HG03342 (cell line): ENCODE data around the gene LCTL.

ENCODE experiments used
- ATAC-seq: cut with Tn5 transposase; IDR thresholded peaks from one replicate; pipeline ENCODE4 v1.9.1; 2021; ENCODE audit warnings: mild to moderate bottlenecking, moderate library complexity; ENCODE audit not compliant: unreplicated experiment

Gene LCTL, protein sequence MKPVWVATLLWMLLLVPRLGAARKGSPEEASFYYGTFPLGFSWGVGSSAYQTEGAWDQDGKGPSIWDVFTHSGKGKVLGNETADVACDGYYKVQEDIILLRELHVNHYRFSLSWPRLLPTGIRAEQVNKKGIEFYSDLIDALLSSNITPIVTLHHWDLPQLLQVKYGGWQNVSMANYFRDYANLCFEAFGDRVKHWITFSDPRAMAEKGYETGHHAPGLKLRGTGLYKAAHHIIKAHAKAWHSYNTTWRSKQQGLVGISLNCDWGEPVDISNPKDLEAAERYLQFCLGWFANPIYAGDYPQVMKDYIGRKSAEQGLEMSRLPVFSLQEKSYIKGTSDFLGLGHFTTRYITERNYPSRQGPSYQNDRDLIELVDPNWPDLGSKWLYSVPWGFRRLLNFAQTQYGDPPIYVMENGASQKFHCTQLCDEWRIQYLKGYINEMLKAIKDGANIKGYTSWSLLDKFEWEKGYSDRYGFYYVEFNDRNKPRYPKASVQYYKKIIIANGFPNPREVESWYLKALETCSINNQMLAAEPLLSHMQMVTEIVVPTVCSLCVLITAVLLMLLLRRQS

DNA sequence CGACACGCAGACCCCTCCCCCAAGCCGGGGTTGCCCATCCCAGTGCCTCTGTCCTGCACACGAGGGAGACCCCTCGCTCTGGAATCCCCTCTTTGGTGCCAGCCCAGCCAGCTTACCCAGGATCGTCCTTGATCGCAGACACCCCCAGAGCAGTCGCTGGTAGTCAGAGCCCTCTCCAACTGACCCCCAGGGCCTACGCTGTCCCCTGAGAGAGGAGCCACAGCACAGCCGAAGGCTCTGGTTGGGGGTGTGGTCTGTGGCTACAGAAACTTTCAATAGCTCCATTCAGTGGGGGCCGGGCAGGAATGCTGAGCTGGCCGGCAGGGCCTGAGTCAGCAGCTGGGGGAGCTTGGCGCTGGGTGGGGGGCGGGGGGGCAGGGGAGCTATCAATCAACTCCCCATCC lies at the start of gene LCTL:
Gene LCTL, minus strand, starts transcription at position 258 of the 404 bp plus-strand sequence. CDS start 633 bp downstream, outside the sequence.
- no peak for ATAC-seq

GRCh38 chr15:66614951-66615760 lies 49.4 kb upstream of the LCTL start:
- ATAC-seq, result no peak

DNA sequence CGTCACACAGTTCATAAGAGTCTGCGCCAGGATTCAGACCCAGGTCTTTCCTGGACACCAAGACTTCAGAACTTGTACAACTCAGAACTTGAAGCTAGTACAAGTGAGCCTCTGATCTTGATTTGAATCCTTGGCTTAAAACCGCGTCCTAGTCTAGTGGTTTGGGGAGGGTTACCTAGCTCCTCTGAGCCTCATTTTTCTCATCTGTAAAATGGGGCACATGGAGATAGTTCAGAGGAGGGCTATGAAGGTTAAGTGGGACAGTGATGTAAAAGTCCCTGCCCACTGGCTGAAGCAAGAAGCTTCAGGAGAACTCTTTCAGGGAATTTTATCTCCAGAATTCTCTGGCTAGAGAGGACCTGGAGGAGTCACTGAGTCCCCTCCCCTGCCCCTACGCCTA lies 48.7 kb upstream of the LCTL start:
- ATAC-seq, result no peak

DNA sequence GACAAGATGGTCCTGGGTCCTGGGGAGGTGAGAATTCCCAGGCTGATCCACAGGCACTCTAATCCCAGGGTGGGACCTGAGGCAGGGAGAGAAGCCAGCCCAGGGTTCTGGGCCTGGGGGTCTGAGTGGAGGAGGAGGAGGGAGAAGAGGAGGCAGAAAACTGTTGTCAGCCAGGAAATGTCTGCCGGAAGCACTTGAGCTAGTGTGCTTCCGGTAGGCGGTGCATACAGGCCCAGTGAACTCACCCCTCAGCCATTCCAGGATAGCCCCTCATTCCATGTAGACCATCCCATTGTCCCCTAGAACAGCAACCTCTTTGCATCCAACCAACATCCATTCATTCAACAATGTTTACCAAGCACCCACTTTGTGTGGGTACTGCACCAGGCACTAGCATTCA lies 47.9 kb upstream of the LCTL start:
- no peak for ATAC-seq

DNA sequence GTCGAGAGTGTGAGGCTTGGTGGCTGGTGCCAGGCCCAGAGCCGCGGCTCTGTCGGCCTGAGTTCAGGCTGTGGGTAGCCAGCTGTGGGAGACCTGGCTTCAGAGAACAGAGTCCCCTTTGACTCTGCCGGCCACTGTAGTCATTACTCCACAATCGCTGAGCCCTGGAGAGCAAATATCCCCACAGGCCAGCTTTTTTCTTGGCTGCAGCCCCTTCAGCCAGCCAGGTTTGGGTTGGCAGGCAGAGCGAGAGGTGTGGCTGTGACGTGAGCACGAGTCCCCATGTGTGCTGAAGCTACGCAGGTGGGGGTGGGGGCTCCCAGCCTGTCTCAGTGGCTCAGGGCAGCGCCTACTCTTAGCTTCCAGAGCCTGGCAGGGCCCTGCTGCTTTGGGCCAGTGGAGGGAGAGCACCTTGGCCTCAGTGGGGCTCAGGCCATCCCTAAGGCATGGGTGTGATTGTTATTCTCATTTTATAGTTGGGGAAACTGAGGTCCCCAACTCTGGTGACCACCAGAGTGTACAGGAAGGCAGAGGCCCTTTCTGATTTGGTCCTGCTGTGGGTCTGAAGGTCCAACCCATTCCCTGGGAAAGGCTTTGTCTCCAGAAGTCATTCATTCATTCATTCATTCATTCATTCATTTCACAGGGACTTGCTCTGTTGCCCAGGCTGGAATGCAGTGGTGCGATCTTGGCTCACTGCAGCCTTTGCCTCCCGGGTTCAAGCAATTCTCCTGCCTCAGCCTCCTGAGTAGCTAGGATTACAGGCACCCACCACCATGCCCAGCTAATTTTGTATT lies 45.7 kb upstream of the LCTL start:
- no peak for ATAC-seq

DNA sequence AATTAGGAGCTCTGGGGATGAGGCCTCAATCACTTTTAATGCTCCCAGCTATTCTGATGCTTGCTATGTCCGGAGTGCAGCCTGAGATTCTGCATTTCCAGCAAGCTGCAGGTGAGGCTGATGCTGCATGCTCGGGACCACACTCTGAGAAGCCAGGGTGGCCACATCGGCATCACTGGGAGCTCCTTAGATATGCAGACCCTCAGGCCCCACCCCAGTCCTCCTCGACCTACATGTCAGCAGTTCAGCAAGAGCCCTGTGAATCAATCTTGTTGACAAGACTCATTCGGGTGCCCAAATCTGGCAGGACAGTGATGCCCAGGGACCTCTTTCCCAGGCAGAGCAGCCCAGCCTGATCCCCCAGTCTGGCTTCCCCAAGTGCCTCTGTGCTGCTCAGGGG lies 44.1 kb upstream of the LCTL start:
- ATAC-seq, result no peak

- ATAC-seq, result no peak
Measured at GRCh38 chr15:66608881-66609280, 43.1 kb upstream of the LCTL start.

- no peak for ATAC-seq
Measured at GRCh38 chr15:66608159-66608558, 42.4 kb upstream of the LCTL start.

GRCh38 chr15:66603301-66604179 lies 37.7 kb upstream of the LCTL start:
- no peak for ATAC-seq

- ATAC-seq, result no peak
Measured at GRCh38 chr15:66601521-66601920, 35.7 kb upstream of the LCTL start.

- no peak for ATAC-seq
Measured at GRCh38 chr15:66600240-66600627, 34.4 kb upstream of the LCTL start.

DNA sequence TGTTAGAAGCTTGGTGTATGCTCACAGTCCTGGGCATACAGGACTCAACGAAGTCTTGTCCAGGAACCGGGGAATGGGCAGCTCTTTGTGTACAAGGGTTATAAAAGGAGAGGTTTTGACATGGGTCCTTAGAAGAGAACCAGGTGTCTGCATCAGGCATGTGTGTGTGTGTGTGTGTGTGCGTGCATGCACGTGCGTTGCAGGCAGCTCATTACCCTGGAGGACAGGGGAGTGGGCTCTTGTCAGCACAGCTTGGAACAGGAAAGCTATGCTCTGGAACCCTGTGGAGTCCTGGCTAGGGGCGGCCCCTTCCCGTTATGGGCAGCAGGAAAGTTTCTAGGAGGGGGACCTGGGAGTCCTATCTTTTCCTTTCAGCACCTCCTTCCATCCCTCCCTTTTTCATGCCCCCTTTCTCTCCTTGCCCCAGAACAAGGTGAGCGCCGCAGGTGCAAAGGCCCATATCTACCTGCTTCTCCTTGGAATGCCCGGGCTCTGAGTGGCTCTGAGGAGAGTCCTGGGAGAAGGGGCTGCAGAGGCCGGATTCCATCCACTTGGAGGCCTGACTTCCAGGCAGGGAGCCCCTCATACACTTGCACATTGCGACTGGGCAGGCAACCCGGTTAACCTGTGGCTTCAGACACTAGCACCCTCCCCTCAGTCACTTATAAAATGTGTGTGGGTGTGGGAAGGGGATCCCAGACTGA lies 33.9 kb upstream of the LCTL start:
- ATAC-seq, result no peak

DNA sequence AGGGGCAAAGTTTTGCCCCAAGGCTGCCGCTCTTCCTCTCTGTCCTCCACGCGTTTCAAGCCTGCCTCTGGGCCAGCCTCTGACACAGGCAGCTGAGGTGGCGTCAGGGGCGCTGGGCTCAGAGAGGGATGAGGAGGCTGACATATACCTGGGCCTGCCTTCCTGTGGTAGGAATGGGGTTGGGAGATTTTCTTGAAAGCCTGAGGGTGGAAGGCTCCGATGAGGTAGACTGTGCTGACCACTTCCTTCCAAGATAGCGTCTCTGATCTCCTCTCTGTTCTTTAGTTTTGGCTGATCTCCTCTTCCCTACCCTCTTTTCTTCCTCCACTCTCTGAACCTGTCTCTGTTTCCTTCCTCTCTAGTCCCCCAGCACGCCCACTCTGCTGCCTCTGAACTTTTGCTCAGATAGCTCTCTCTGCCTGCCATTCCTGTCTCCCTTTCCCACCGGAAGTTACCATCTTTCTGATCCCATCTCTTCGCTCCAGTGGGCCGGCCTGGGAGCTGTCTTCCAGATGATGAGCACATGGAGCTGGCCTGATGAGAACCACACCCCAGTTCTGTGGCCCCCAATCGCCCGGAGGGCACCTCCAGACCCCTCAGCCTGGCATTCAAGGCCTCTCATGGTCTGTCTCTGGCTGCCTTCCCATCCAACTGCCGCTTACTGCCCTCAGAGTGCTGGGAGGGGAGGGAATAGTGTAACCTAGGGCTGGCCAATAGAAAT lies 32.5 kb upstream of the LCTL start:
- no peak for ATAC-seq

- no peak for ATAC-seq
Measured at GRCh38 chr15:66595931-66596545, 30.2 kb upstream of the LCTL start.

DNA sequence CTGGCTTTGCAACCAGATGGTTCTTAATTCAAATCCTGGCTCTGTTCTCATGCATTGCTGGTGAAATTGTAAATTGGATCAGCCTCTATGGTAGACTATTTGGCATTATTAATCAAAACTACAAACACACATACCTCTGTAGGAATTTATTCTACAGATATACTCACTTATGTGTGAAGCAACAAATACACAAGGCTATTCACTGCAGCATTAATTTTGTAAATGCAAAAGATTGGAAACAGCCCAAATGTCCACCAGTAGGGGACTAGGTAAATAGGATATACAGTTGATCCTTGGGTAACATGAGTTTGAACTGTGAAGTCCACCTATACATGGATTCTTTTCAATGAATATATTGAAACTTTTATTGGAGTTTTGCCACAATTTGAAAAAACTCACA lies 29.5 kb upstream of the LCTL start:
- ATAC-seq, result no peak

DNA sequence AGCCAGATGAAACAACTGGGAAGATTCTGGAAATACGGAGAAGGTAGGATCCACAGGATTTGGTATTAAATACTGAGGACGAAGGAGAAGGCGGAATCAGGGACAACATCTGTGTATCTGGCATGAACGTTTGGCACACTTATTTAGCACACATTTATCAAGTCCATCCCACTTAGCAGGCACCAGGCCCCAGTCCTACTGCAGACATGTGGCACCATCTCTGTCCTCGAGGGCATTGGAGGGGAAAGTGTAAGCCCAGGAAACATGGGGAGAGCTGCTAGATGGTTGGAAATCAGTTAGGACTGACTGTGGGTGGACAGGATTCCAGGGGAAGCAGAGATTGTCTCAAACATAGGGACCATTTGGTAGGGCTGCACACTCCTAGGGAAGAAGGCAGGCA lies 29.0 kb upstream of the LCTL start:
- no peak for ATAC-seq

- no peak for ATAC-seq
Measured at GRCh38 chr15:66594344-66594743, 28.5 kb upstream of the LCTL start.

DNA sequence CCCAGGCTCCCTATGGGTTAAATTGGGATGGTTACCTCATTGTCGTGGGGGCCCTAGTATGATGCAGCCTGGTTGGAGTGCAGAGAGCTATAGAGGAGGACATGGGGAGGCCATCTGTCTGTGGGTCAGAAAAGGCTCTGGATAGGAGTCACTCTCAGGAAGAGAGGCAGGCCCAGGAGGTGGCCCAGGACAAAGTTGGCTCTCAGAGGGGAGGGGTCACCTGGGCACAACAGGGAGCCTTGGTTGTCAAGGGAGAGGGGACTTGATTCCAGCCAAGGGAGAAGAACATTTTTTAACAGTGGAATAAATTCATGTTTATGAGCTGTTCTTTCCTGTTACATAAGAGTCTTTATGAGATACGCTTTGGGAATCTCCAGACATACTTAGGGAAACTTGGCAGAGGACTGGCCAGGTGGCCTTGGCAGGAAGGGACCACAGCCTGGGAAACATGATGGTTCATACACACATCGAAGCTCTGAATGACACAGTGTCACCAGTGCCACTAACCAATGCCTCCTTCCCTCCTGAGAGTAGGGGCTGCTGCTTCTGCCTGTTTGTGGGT lies 27.5 kb upstream of the LCTL start:
- no peak for ATAC-seq
